CD4-positive, alpha-beta T cell treated with Interleukin-10 for 1 hour (primary cell): Measurements from ENCODE around the gene DHRS4.
A peak's percentile ranks its signal among the peaks of the same experiment; 100 is the strongest.

Experiments used
- DNase-seq: peaks from one replicate; pipeline ENCODE4 v3.0.0-alpha.2; 2020

The DHRS4 gene

DNA sequence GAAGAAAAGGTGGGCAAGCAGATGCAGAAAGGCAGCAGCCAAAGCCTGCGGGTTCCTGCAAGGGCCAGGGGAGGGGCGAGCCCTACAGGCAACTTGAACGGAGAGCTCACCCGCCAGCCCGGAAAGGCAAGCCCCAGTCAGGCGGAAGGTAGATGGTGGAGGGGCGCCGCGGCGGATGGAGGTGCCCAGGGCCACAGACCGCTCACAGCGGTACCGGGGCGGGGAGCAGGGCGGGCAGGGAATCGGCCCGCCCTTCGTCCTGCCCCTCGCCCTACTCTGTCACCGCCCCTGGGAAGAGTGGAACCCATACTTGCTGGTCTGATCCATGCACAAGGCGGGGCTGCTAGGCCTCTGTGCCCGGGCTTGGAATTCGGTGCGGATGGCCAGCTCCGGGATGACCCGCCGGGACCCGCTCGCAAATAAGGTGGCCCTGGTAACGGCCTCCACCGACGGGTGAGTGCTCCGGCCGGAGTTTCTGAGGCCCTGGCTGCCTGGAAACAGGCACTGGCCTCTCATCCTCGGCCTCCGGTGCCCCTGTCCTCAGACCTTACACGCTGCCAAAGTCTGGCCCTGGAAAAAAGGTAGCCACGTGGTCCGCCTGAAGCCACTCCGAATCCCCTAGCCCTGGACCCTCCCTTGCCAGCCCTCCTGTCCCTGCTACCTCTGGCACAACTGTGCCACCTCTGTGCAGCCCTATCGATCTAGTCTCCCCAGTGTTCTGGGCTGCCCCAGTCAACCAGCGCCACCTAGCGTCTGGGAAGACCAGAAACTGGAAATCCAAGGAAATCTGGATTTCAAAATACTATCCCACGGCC is at the start of gene DHRS4:
DHRS4 (plus strand) TSS at position 307 of the 815 bp plus-strand sequence; CDS start at position 326, 19 bp downstream.
- peak; percentile 86 for DNase-seq

DNA sequence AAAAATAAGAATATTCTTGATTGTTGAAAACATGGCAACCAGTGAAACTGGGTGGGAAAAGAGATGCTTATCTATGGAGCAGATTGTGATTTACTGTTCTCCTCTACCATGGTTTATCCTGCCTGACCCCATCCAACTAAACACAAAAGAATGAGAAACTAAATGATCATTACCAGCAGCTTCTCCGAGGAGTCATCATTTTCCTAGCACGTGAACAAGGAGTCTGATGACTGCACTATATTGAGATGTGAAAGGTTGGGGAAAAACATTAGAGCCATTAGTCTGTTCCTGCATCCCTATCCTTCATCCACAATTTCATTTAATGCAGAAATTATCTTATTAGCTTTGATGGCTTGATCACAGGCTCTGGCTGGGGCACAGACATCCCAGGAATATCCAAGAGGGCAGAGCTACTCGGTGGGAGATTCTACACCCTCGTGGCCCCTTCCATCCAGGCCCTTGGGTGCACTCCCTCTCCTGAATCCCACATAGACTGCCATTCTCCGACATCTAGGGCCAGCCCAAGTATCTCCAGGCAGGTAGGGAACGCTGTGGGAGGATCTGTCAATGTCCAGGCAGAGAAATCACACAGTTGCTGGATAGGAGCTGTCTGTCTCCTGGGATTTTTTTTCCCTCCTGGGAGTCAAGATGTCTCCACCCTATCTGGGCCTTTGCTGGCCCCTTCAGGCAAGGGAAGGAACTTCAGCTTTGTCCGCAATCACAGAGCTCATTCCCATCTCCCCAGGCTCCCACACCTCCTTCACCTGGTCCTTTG is 43.3 kb upstream of the DHRS4 start:
- DNase-seq: peak; percentile 10

GRCh38 chr14:23910876-23911210 is 42.7 kb upstream of the DHRS4 start:
- DNase-seq: no peak

GRCh38 chr14:23915559-23915958 is 38.0 kb upstream of the DHRS4 start:
- DNase-seq: no peak

DNA sequence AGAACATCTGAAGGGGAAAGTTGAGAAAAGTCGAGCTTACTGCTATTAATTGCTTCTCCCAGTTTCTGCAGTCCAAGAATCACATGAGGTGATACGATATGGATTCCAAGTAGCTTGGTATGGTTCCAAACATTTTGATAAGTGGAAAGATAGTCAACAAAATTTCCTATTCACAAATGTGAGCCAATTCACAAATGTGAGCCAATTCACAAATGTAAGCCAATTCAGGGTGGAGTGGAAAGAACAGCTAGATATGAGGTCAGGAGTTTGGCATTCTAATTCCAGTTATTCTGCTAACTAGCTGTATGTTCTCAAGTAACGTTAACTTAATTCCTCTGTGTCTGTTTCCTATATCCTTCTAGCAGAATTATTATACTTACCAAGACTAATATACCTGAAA is 37.6 kb upstream of the DHRS4 start:
- no peak for DNase-seq

- DNase-seq: no peak
Observed at GRCh38 chr14:23916446-23916845, 37.1 kb upstream of the DHRS4 start.

DNA sequence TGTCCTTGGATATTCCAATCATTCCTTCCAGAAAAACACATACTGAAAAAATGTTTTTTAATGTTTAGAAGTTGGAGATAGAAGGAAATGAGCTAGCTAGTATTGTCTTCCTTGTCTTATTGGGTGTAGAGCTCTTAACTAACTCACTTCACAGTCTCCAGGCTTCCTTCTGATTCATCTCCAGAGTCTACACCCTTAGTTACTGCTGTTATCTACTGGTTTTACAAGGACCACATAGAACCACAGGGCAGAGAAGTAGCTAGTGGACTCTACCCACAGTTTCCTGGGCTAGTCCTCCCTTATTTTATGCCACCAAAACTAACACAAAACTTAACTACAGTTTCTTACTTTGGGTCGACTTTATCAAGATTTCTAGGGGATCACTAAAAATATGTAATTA is 31.0 kb upstream of the DHRS4 start:
- DNase-seq: no peak

- DNase-seq: no peak
Observed at GRCh38 chr14:23925523-23926075, 28.0 kb upstream of the DHRS4 start.

- DNase-seq: no peak
Observed at GRCh38 chr14:23926543-23926942, 27.0 kb upstream of the DHRS4 start.

DNA sequence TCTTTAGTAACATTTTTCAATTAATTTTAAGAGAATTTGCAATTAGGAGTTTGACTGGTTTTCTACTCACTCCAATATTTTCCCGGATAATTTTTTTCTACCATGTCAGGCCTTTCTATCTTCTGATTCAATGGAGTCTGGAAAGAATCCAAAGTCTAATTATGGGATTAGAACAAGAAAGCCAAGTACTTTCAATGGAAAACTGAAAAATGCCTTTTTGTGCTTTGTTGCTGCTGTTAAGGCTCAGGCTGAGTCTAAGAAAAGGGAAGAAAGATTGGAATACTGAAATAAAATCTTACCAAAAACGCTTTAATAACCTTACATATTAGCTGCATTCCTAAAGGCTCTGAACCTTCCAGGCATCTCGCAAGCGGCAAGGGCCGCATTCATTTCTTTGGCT is 24.4 kb upstream of the DHRS4 start:
- no peak for DNase-seq

GRCh38 chr14:23929822-23930294 is 23.7 kb upstream of the DHRS4 start:
- DNase-seq: peak; percentile 82

DNA sequence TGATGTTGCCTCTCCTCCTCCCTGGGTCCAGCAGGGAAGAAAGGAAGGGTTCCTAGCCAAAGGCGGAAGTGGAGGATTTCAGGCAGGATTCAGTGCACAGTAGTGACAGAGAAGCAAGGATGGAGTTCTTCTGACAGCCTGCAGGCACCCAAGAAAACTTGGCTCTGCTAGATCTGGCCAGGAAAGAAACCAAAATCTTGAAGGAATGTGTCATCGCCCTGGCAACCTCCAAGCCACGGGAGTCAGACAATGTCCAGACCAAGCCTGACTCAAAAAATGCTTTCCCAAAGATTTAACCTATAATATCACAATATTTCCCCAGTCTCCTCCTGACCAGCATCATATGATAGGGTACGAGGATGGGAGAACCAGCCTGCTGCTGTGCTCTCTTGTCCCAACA is 22.8 kb upstream of the DHRS4 start:
- DNase-seq: no peak

DNA sequence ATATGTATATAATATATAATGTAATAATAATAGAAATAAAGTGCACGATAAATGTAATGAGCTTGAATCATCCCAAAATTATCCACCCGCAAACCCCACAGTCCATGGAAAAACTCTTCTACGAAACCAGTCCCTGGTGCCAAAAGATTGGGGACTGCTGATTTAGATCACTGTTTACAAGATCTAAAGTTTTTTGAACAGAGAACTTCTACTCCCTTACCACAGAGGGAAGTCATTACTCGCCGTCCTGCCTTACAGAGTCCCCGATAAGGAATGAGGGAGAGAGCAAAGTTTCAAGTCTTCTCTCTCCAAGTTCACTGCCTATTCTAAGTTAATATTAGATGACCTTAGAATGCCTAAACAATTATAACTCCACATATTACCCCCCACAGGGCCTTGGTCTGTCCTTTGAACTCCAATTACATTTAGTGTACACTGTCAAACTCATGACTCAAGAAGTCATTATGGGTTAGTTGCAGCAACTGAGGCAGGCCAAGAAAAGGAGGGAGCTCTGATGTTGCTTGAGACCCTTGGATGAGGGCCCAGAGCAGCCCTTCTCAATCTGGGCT is 21.8 kb upstream of the DHRS4 start:
- DNase-seq: no peak

- no peak for DNase-seq
Observed at GRCh38 chr14:23932639-23933038, 20.9 kb upstream of the DHRS4 start.

- DNase-seq: no peak
Observed at GRCh38 chr14:23933108-23933741, 20.3 kb upstream of the DHRS4 start.

DNA sequence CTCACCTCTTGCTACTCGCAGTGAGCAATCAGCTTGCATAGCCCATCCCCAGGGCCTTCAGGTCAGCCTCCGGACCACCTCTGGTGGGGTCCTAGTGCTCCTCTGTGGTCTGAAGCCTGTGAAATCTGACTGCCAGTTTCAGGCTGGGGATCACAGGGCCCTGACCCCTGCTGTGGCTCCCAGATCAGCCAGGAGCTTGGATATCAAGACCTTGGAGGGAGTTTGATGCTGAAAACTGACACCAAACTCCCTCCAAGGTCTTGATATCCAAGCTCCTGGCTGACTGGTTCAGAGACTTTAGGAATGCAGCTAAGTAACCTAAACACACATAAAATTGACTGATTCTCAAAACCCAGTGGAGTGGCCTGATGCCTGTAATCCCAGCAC is 19.8 kb upstream of the DHRS4 start:
- no peak for DNase-seq

DNA sequence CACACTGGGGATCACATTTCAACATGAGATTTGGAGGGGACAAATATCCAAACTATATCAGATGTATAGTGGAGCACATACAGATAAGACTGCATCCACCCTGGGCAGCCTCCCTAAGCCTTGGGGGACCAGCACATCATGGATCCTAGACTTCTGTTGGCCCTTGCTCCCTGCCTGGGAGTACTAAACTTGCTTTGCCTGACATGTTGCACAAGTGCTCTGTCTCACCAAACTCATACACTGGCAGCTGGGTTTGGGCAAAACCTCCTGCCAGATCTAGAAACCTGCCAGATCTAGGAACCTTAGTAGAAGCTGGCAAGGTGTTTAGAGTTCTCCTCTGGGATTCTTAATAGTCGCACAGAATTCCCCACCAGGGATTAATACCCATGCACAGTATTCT is 18.4 kb upstream of the DHRS4 start:
- no peak for DNase-seq

DNA sequence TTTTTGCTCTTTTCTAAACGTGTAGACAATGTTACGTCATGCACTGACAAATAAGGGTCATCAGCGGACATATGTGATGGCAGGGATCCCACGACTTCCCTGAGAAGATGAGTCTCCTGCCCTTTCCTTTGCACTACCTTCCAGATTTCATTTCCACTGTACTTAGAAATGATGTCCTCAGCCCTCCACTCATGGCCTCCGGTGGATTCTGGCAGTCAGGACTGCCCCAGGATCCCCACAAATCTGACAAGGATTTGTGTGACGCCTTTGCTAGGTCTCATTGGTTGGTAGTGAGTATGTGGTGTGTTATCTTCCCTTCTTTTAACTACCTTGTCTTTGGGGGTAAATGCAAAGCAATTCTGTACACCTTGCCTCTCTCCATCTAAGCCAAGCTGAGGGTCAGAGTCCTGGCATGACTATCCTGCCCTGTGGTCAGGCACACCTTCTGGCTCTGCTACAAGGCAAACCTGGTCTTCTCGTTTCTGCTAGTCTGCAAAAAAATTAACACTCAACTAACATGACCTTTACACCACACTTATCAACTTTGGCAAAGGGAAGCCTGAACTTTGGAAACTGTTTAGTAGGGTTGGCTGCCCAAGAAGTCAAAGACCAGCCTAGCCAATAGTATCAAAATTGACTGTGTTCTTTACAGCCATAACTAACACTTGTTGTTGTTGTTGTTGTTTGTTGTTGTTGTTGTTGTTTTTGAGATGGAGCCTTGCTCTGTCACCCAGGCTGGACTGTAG is 17.3 kb upstream of the DHRS4 start:
- no peak for DNase-seq

DNA sequence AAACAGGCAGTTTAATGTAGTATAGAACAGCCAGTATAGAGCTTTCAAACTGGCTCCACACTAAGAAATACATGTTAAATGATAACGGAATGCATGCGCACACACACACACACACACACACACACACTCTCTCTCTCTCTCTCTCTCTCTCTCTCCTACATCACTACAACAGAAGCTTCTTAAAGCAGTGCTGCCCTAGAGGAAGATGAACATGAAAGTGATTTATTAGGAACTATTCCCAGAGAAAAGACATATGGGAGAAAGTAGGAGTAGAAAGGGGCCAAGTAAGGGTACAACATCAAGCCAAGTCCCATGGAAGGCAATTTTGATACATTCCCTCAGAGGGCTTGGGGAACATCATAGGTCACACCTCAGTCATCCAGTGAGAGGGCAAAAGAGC is 16.4 kb upstream of the DHRS4 start:
- DNase-seq: no peak

GRCh38 chr14:23938823-23939222 is 14.7 kb upstream of the DHRS4 start:
- DNase-seq: no peak

DNA sequence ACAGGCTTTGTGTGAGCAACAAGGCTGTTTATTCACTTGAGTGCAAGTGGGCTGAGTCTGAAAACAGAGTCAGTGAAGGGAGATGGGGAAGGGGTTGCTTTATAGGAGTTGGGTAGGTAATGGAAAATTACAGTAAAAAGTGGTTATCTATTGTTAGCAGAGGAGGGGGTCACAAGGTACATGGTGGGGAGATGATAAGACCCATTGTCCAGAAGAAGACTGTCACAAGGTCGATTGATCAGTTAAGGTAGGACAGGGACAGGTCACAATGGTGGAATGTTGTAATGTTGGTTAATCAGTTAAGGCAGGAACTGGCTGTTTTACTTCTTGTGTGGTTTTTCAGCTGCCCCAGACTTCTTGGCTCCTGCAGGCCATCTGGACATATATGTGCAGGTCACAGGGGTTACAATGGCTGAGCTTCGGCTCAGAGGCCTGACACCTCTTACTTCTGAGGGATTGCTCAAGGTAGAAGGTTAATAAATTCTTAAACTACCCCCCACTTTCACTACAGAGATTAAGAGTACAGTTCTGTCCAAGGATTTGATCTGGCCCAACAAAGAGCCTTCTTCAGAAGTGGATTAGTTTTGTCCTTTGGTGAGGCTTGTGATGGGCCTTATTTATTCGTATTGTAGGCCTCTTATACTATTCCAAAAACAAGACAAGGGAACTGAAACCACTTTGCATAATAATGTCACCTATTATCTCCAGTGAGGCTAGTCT is 13.8 kb upstream of the DHRS4 start:
- DNase-seq: no peak

- no peak for DNase-seq
Observed at GRCh38 chr14:23941230-23941629, 12.3 kb upstream of the DHRS4 start.
